HepG2 (cell line): ENCODE results near the gene GNRHR. TPM values are rescaled to one million over a fixed set of nuclear protein-coding genes. Genes with fewer than 3 reads are reported as not detected.
A peak's percentile ranks its signal among the peaks of the same experiment; 100 is the strongest.

ENCODE experiments used
- ATAC-seq: fragments of 200-7000 bp; cut with Tn5 transposase; 3 replicates; pipeline ENCODE4 v1.9.1; 2020; ENCODE audit warnings: mild to moderate bottlenecking, moderate library complexity
- BruUV-seq: library from RNA; stranded (reverse); fragments of 400-500 nt; replicated peaks from 2 replicates; lab custom pipeline; 2021; lab: Mats Ljungman, UMichigan
- CTCF ChIA-PET: fragments of 300-600 bp; formaldehyde crosslinking; extraction: SDS; loops from one replicate; lab custom pipeline; 2021; ENCODE audit warnings: low total read pairs, inconsistent platforms, low intra/inter-chr PET ratio; lab: Yijun Ruan, JAX
- POLR2A ChIA-PET: fragments of 350-600 bp; sonication (Branson Sonifier 250); formaldehyde crosslinking; loops from one replicate; lab custom pipeline; 2020; ENCODE audit warnings: antibody characterized with exemption, inconsistent platforms; lab: Yijun Ruan, JAX
- DNase-seq: peaks from one replicate; pipeline ENCODE4 v3.0.0-alpha.2; 2015; ENCODE audit warnings: low spot score
- FAIRE-seq: peaks from 3 replicates; lab custom pipeline; 2011; peaks lifted over from hg19 to GRCh38; lab: Jason Lieb, UNC
- H2AFZ ChIP-seq: one replicate; pipeline ENCODE4 v1.6.1; 2011; ENCODE audit warnings: low read length, inconsistent platforms
- H3K27ac ChIP-seq: fragments of 300-600 bp; 3 replicates; pipeline ENCODE4 v1.8.0; 2011; ENCODE audit warnings: mixed run types, mild to moderate bottlenecking, mixed read lengths, low read length, inconsistent platforms; ENCODE audit not compliant: insufficient read depth; ENCODE audit errors: extremely low read length
- H3K27me3 ChIP-seq, 2 experiments: fragments of 200-600 bp in 1 of 2; 2 replicates in 1 of 2; 3 replicates in 1 of 2; pipeline versions ENCODE4 v1.6.0 to v1.8.0; 2011; ENCODE audit warnings: low read length in 2 of 2, mild to moderate bottlenecking in 2 of 2, moderate library complexity in 2 of 2, inconsistent platforms in 1 of 2; ENCODE audit not compliant: insufficient read depth in 2 of 2, control insufficient read depth in 1 of 2
- H3K36me3 ChIP-seq, 2 experiments: fragments of 200-600 bp in 1 of 2; replicated peaks in 1 of 2; 2 replicates in 1 of 2; 3 replicates in 1 of 2; pipeline versions ENCODE4 v1.5.1 to v1.8.0; 2011; ENCODE audit warnings: low read length in 2 of 2, inconsistent platforms in 1 of 2; ENCODE audit not compliant: insufficient read depth in 2 of 2, control insufficient read depth in 1 of 2
- H3K4me1 ChIP-seq: 2 replicates; pipeline ENCODE4 v1.5.1; 2012; ENCODE audit warnings: low read length, inconsistent platforms; ENCODE audit not compliant: insufficient read depth
- H3K4me2 ChIP-seq: 2 replicates; pipeline ENCODE4 v1.6.0; 2011; ENCODE audit warnings: low read depth, low read length, inconsistent platforms
- H3K4me3 ChIP-seq, 3 experiments: fragments of 200-600 bp in 1 of 3; sonication (generic), shearing (Covaris generic) in 1 of 3; replicated peaks in 1 of 3; 2 replicates each; pipeline ENCODE4 v1.5.1; 2011 to 2016; ENCODE audit warnings: low read length in 3 of 3, inconsistent platforms in 2 of 3, low read depth in 2 of 3, mild to moderate bottlenecking in 2 of 3, control low read depth in 1 of 3, mixed read lengths in 1 of 3; ENCODE audit not compliant: insufficient read depth in 1 of 3
- H3K79me2 ChIP-seq: one replicate; pipeline ENCODE4 v1.6.1; 2011; ENCODE audit warnings: low read length, inconsistent platforms; ENCODE audit not compliant: insufficient read depth
- H3K9ac ChIP-seq: 2 replicates; pipeline ENCODE4 v1.6.0; 2011; ENCODE audit warnings: mild to moderate bottlenecking, low read depth, low read length, inconsistent platforms; ENCODE audit not compliant: insufficient read depth
- H3K9me3 ChIP-seq: 2 replicates; pipeline ENCODE4 v1.5.1; 2012; ENCODE audit warnings: mild to moderate bottlenecking, low read length
- H4K20me1 ChIP-seq: 2 replicates; pipeline ENCODE4 v1.6.0; 2011; ENCODE audit warnings: inconsistent platforms, mild to moderate bottlenecking, low read length, moderate library complexity; ENCODE audit not compliant: insufficient read depth
- CEBPB ChIP-seq: IDR thresholded peaks from 2 replicates; pipeline ENCODE4 v1.6.1; 2011; ENCODE audit warnings: low read depth, low read length, improper control_type of control experiment, borderline replicate concordance
- CEBPG ChIP-seq: IDR thresholded peaks from 2 replicates; pipeline ENCODE4 v1.6.1; 2016
- CHD4 ChIP-seq: fragments of 200-600 bp; sonication (generic); IDR thresholded peaks from 2 replicates; pipeline ENCODE4 v1.7.0; 2017; ENCODE audit warnings: mild to moderate bottlenecking, low read length, borderline replicate concordance
- HOXA5 ChIP-seq: sonication (generic); formaldehyde crosslinking; IDR thresholded peaks from 2 replicates; pipeline ENCODE4 v1.4.0; 2020; ENCODE audit warnings: missing genetic modification reagents
- KDM5A ChIP-seq: fragments of 200-600 bp; sonication (generic); IDR thresholded peaks from 2 replicates; pipeline ENCODE4 v1.7.0; 2018; ENCODE audit warnings: antibody characterized with exemption, mild to moderate bottlenecking, low read length, borderline replicate concordance
- MAFF ChIP-seq: IDR thresholded peaks from 2 replicates; pipeline ENCODE4 v1.6.1; 2011; ENCODE audit warnings: low read depth, low read length, improper control_type of control experiment
- MAFK ChIP-seq, 2 experiments: IDR thresholded peaks in 1 of 2; conservative IDR thresholded peaks in 1 of 2; 2 replicates each; pipeline ENCODE4 v1.6.1; 2011; ENCODE audit warnings: improper control_type of control experiment in 2 of 2, low read length in 2 of 2
- MIER3 ChIP-seq: IDR thresholded peaks from 2 replicates; pipeline ENCODE4 v1.6.1; 2016; ENCODE audit warnings: missing compliant biosample characterization, borderline replicate concordance
- PAXIP1 ChIP-seq: sonication (generic); formaldehyde crosslinking; conservative IDR thresholded peaks from 2 replicates; pipeline ENCODE4 v1.4.0; 2020; ENCODE audit warnings: mild to moderate bottlenecking, missing genetic modification reagents, moderate library complexity
- ZNF652 ChIP-seq: IDR thresholded peaks from 2 replicates; pipeline ENCODE4 v1.6.1; 2016; ENCODE audit warnings: low read depth, borderline replicate concordance
- WGBS: methylation state at CpG from one replicate; pipeline ENCODE4 v1.1.6; 2017; ENCODE audit warnings: low lambda C conversion rate; 5-methylcytosine and 5-hydroxymethylcytosine counted together
- in situ Hi-C: cut with HindIII; loops from 2 replicates; pipeline ENCODE4 v1.10.0; 2017; ENCODE audit warnings: low pct_unique_long_range_greater_than_20kb; ENCODE audit not compliant: extremely low pct_ligation_motif_present
- intact Hi-C: fragments of 100-400 bp; cut with micrococcal nuclease; formaldehyde crosslinking; loops from one replicate; pipeline ENCODE4 v1.10.0; 2022; ENCODE audit not compliant: unreplicated experiment
- polyA plus RNA-seq, 8 experiments: library from polyadenylated mRNA; depleted of rRNA in 3 of 8; stranded (reverse) in 7 of 8; unstranded in 1 of 8; fragments of >200 nt; fragmentation: Illumina TruSeq in 4 of 8; extraction: Trizol in 4 of 8; gene quantifications; 2 replicates each; pipeline versions ENCODE4 v1.2.1 to v1.2.3, GENCODE V29; 2011 to 2016; ENCODE audit warnings: low read depth in 4 of 8, missing spikeins in 1 of 8, mixed read lengths in 1 of 8; ENCODE audit not compliant: insufficient read depth in 1 of 8
- total RNA-seq, 5 experiments: library from RNA; depleted of rRNA; stranded (reverse); fragments of >200 nt; fragmentation: Illumina TruSeq; extraction: Trizol; gene quantifications; 2 replicates each; pipeline ENCODE4 v1.2.3, GENCODE V29; 2016; ENCODE audit warnings: low read depth in 1 of 5
- TF ChIP-seq, protein P1 (sequence below): IDR thresholded peaks from 2 replicates; pipeline ENCODE4 v1.6.1; 2016; ENCODE audit warnings: low read depth

GNRHR gene
- total and polyA plus RNA-seq, 2 of the 13 experiments (the other 11 are each of a cell fraction or from before 2014, with no cell fraction given) = not detected

- FAIRE-seq (no peak), DNase-seq (no peak), ATAC-seq (no peak)
- in situ Hi-C loops = no loop called here
- no peak overlapping the region for H3K27ac ChIP-seq
- H3K4me3 ChIP-seq = no peak overlapping the region
- H3K9ac ChIP-seq = no peak overlapping the region
- peak; percentile 49 for TF ChIP-seq CEBPB
- TF ChIP-seq CHD4 = no peak
- 0 out of 2 replicates have a peak, but pooled peaks have one; percentile 55 for TF ChIP-seq ZNF652 (CRISPR knock-in tag)
- peak; percentile 38; the same call in 1 of the 2 replicates for TF ChIP-seq CEBPG
- no peak for TF ChIP-seq HOXA5 (CRISPR knock-in tag)
- peaks cover 5% of the 10 kb centered on the region; the same call in 1 of the 2 replicates for H4K20me1 ChIP-seq
- H3K79me2 ChIP-seq = peaks cover 70% of the 10 kb centered on the region
- ChIA-PET CTCF (no interaction called here), POLR2A (interaction anchor here (1.6 kb wide), 1 partner anchor 48 kb away, joined by 3 read pairs; no protein-coding TSS in a partner anchor)
- WGBS = 69% methylated on average over 7 of the region's 7 CpGs
- H3K9me3 ChIP-seq = no peaks in the 10 kb centered on the region
- peaks cover 41% of the 10 kb centered on the region for H3K4me1 ChIP-seq
- intact Hi-C loops = no loop called here
- peaks cover 0 to 20% of the 10 kb centered on the region in 2 experiments; a peak in 3 of 5 replicates for H3K36me3 ChIP-seq
- H3K27me3 ChIP-seq = no peaks in the 10 kb centered on the region
- BruUV-seq = TSS peak; percentile 3
- H2AFZ ChIP-seq = no peak overlapping the region
- peak overlapping the region; percentile 26; the same call in 1 of the 2 replicates for H3K4me2 ChIP-seq
These were observed 56.1 kb downstream of the GNRHR start for GRCh38 chr4:67697860-67698687.

- no peak overlapping the region for H3K27ac ChIP-seq
- peaks cover 5% of the 10 kb centered on the region; the same call in 1 of the 2 replicates for H4K20me1 ChIP-seq
- no peak for FAIRE-seq
- CTCF ChIA-PET = no interaction called here
- 99% methylated on average over 2 of the region's 2 CpGs for WGBS
- in situ Hi-C loops = no loop called here
- peaks cover 58% of the 10 kb centered on the region for H3K79me2 ChIP-seq
- no peak overlapping the region for H2AFZ ChIP-seq
- ATAC-seq = no peak
- no peak overlapping the region for H3K9ac ChIP-seq
- H3K4me2 ChIP-seq = no peak overlapping the region
- no peaks in the 10 kb centered on the region for H3K27me3 ChIP-seq
- peaks cover 29% of the 10 kb centered on the region for H3K4me1 ChIP-seq
- intact Hi-C loops = no loop called here
- BruUV-seq = no TSS peak
- H3K9me3 ChIP-seq = no peaks in the 10 kb centered on the region
- no peak for DNase-seq
- POLR2A ChIA-PET = no interaction called here
- peaks cover 3 to 38% of the 10 kb centered on the region in 2 experiments for H3K36me3 ChIP-seq
- no peak overlapping the region for H3K4me3 ChIP-seq
- TF ChIP-seq MIER3 (no peak), KDM5A (no peak), PAXIP1 (CRISPR knock-in tag) (no peak), MAFF (peak; percentile 70), MAFK (conservative IDR thresholded peaks at IDR 0.05 in 1 of 2, IDR thresholded peaks at IDR 0.05 in 1 of 2; ENCODE audit: low read length in 2 of 2) (peak; percentile 68 to 84)
- TF ChIP-seq, protein P1, sequence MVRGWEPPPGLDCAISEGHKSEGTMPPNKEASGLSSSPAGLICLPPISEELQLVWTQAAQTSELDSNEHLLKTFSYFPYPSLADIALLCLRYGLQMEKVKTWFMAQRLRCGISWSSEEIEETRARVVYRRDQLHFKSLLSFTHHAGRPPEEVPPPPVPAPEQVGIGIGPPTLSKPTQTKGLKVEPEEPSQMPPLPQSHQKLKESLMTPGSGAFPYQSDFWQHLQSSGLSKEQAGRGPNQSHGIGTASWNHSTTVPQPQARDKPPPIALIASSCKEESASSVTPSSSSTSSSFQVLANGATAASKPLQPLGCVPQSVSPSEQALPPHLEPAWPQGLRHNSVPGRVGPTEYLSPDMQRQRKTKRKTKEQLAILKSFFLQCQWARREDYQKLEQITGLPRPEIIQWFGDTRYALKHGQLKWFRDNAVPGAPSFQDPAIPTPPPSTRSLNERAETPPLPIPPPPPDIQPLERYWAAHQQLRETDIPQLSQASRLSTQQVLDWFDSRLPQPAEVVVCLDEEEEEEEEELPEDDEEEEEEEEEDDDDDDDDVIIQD (CRISPR knock-in tag) = no peak
These were observed 58.1 kb downstream of the GNRHR start for GRCh38 chr4:67696061-67696460.
